K562 (cell line): ENCODE results near the gene HGS. TPM values are rescaled to one million over a fixed set of nuclear protein-coding genes. Genes with fewer than 3 reads are reported as not detected.

ENCODE experiments used
- HLTF ChIP-seq: fragments of 450-650 bp; IDR thresholded peaks from 2 replicates; pipeline ENCODE4 v1.6.1; 2016
- KDM5B ChIP-seq: fragments of 200-600 bp; sonication (generic); IDR thresholded peaks from 2 replicates; pipeline ENCODE4 v1.6.1; 2012; ENCODE audit warnings: low read depth, mild to moderate bottlenecking, moderate library complexity, low read length, control low read depth, inconsistent platforms; ENCODE audit not compliant: insufficient replicate concordance
- MAZ ChIP-seq, 2 experiments: fragments of 450-650 bp in 1 of 2; sonication (generic) in 1 of 2; formaldehyde crosslinking; IDR thresholded peaks in 1 of 2; conservative IDR thresholded peaks in 1 of 2; 2 replicates each; pipeline versions ENCODE4 v1.4.0 to v1.5.0; 2020; ENCODE audit warnings: mild to moderate bottlenecking in 1 of 2, missing genetic modification reagents in 1 of 2
- SIN3B ChIP-seq: fragments of 450-650 bp; IDR thresholded peaks from 2 replicates; pipeline ENCODE4 v1.6.1; 2017; ENCODE audit warnings: low read depth, mild to moderate bottlenecking, moderate library complexity
- TARDBP ChIP-seq: fragments of 450-650 bp; IDR thresholded peaks from 2 replicates; pipeline ENCODE4 v1.6.1; 2016
- TCFL5 ChIP-seq: fragments of 250-450 bp; sonication (Bioruptor Pico); conservative IDR thresholded peaks from 2 replicates; pipeline ENCODE4 v1.6.1; 2021; ENCODE audit warnings: mild to moderate bottlenecking, moderate library complexity, matching md5 sums
- ZBTB7A ChIP-seq: IDR thresholded peaks from 2 replicates; pipeline ENCODE4 v1.6.1; 2011; ENCODE audit warnings: low read depth, mild to moderate bottlenecking, low read length, moderate library complexity, borderline replicate concordance; ENCODE audit not compliant: control insufficient read depth
- polyA plus RNA-seq, 8 experiments: library from polyadenylated mRNA; depleted of rRNA in 4 of 8; stranded (reverse) in 5 of 8; unstranded in 3 of 8; fragments of >200 nt; fragmentation: Nextera tagmentation in 2 of 8; fragmentation: Illumina TruSeq in 1 of 8; extraction: Ambion mirVana in 2 of 8; extraction: Trizol in 1 of 8; gene quantifications; 2 replicates each; pipeline versions ENCODE4 v1.2.1 to v1.2.3, GENCODE V29; 2011 to 2014; ENCODE audit warnings: inconsistent platforms in 1 of 8, missing spikeins in 1 of 8
- total RNA-seq, 7 experiments: library from RNA; depleted of rRNA in 6 of 7; stranded (reverse); fragments of >200 nt in 6 of 7; fragmentation: Illumina TruSeq in 2 of 7; extraction: Trizol in 2 of 7; gene quantifications; 2 replicates each; pipeline versions ENCODE4 v1.2.1 to v1.2.3, GENCODE V29; 2011 to 2021; ENCODE audit warnings: low replicate concordance in 1 of 7
- TF ChIP-seq, protein P1 (sequence below): fragments of 450-650 bp; IDR thresholded peaks from 2 replicates; pipeline ENCODE4 v1.7.1; 2018; ENCODE audit warnings: mild to moderate bottlenecking, low read depth; ENCODE audit not compliant: partially characterized antibody
- TF ChIP-seq, protein P2 (sequence below), 2 experiments: fragments of 200-800 bp in 1 of 2; sonication (Bioruptor generic) in 1 of 2; sonication (generic) in 1 of 2; formaldehyde crosslinking in 1 of 2; IDR thresholded peaks in 1 of 2; conservative IDR thresholded peaks in 1 of 2; 2 replicates each; pipeline versions ENCODE4 v1.5.0 to v1.6.1; 2016 to 2020; ENCODE audit warnings: missing compliant biosample characterization in 1 of 2, missing genetic modification characterization in 1 of 2, missing genetic modification reagents in 1 of 2
- TF ChIP-seq, protein P3 (sequence below), 3 experiments: IDR thresholded peaks in 2 of 3; conservative IDR thresholded peaks in 1 of 3; 2 replicates each; pipeline ENCODE4 v1.5.1; 2011 to 2012; ENCODE audit warnings: low read length in 3 of 3, mild to moderate bottlenecking in 3 of 3, control low read depth in 2 of 3, improper control_type of control experiment in 1 of 3, inconsistent platforms in 1 of 3, low read depth in 1 of 3, mixed read lengths in 1 of 3, moderate library complexity in 1 of 3; ENCODE audit not compliant: insufficient read depth in 2 of 3
- TF ChIP-seq, protein P4 (sequence below): sonication (generic); formaldehyde crosslinking; IDR thresholded peaks from 2 replicates; pipeline ENCODE4 v1.8.0; 2023; ENCODE audit warnings: mild to moderate bottlenecking, missing genetic modification reagents
- TF ChIP-seq, protein P5 (sequence below), 2 experiments: fragments of 450-650 bp; IDR thresholded peaks; 2 replicates each; pipeline ENCODE4 v1.6.1; 2016

The HGS gene
- total and polyA plus RNA-seq, 9 of the 15 experiments (the other 6 are each of a cell fraction or from before 2014, with no cell fraction given): 3.9 to 176 (median 77.1) TPM

DNA sequence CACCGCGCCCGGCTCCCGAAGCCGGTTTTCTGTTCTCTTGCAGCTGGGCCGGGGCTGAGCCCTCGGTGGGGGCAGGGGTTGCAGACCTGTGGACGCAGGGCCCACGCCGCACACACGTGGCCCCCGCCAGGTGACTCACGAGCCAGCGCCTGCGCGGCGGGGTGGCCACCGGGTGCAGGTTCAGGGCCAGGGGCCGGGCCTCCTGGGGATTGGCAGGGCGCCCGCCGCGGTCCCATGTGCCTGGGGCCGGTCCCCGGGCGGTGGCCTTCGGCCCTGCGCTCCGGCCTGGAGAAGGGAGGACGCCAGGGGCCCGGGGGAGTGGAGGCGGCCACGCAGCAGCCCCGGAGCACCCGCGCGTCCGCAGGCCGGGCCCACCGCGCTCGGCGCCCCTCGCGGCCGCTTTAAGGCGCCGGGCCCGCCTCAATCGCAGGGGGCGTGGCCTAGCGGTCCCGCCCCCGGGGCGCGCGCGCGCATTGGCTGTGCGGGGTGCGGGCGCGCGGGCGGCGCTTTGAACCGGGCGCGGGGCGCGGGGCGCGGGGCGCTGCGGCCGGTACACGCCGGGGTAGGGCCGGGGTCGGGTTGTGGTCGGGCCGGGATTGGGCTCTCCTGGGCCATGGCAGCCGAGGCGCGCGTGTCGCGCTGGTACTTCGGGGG, 28.1 kb downstream of the HGS start, which contains the start of gene SLC25A10 (continued):
- TF ChIP-seq KDM5B (peak; percentile 15), TARDBP (0 out of 2 replicates have a peak, but pooled peaks have one; percentile 15), ZBTB7A (peak; percentile 72; the same call in 1 of the 2 replicates), SIN3B (0 out of 2 replicates have a peak, but pooled peaks have one; percentile 13), TCFL5 (no peak), HLTF (no peak), MAZ (CRISPR knock-in tag; conservative IDR thresholded peaks at IDR 0.05 in 1 of 2, IDR thresholded peaks at IDR 0.05 in 1 of 2) (peak; percentile 80 to 82)
- TF ChIP-seq, protein P1, sequence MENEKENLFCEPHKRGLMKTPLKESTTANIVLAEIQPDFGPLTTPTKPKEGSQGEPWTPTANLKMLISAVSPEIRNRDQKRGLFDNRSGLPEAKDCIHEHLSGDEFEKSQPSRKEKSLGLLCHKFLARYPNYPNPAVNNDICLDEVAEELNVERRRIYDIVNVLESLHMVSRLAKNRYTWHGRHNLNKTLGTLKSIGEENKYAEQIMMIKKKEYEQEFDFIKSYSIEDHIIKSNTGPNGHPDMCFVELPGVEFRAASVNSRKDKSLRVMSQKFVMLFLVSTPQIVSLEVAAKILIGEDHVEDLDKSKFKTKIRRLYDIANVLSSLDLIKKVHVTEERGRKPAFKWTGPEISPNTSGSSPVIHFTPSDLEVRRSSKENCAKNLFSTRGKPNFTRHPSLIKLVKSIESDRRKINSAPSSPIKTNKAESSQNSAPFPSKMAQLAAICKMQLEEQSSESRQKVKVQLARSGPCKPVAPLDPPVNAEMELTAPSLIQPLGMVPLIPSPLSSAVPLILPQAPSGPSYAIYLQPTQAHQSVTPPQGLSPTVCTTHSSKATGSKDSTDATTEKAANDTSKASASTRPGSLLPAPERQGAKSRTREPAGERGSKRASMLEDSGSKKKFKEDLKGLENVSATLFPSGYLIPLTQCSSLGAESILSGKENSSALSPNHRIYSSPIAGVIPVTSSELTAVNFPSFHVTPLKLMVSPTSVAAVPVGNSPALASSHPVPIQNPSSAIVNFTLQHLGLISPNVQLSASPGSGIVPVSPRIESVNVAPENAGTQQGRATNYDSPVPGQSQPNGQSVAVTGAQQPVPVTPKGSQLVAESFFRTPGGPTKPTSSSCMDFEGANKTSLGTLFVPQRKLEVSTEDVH: no peak
- TF ChIP-seq, protein P2, sequence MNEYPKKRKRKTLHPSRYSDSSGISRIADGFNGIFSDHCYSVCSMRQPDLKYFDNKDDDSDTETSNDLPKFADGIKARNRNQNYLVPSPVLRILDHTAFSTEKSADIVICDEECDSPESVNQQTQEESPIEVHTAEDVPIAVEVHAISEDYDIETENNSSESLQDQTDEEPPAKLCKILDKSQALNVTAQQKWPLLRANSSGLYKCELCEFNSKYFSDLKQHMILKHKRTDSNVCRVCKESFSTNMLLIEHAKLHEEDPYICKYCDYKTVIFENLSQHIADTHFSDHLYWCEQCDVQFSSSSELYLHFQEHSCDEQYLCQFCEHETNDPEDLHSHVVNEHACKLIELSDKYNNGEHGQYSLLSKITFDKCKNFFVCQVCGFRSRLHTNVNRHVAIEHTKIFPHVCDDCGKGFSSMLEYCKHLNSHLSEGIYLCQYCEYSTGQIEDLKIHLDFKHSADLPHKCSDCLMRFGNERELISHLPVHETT (CRISPR knock-in tag; conservative IDR thresholded peaks at IDR 0.05 in 1 of 2, IDR thresholded peaks at IDR 0.05 in 1 of 2): 0 out of 4 replicates have a peak, but pooled peaks of 1 of the 2 experiments have one; percentile 22
- TF ChIP-seq, protein P3, sequence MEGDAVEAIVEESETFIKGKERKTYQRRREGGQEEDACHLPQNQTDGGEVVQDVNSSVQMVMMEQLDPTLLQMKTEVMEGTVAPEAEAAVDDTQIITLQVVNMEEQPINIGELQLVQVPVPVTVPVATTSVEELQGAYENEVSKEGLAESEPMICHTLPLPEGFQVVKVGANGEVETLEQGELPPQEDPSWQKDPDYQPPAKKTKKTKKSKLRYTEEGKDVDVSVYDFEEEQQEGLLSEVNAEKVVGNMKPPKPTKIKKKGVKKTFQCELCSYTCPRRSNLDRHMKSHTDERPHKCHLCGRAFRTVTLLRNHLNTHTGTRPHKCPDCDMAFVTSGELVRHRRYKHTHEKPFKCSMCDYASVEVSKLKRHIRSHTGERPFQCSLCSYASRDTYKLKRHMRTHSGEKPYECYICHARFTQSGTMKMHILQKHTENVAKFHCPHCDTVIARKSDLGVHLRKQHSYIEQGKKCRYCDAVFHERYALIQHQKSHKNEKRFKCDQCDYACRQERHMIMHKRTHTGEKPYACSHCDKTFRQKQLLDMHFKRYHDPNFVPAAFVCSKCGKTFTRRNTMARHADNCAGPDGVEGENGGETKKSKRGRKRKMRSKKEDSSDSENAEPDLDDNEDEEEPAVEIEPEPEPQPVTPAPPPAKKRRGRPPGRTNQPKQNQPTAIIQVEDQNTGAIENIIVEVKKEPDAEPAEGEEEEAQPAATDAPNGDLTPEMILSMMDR (IDR thresholded peaks at IDR 0.05 in 2 of 3, conservative IDR thresholded peaks at IDR 0.05 in 1 of 3; ENCODE audit: insufficient read depth in 2 of 3, low read depth in 1 of 3, low read length in 3 of 3): no peak
- TF ChIP-seq, protein P4, sequence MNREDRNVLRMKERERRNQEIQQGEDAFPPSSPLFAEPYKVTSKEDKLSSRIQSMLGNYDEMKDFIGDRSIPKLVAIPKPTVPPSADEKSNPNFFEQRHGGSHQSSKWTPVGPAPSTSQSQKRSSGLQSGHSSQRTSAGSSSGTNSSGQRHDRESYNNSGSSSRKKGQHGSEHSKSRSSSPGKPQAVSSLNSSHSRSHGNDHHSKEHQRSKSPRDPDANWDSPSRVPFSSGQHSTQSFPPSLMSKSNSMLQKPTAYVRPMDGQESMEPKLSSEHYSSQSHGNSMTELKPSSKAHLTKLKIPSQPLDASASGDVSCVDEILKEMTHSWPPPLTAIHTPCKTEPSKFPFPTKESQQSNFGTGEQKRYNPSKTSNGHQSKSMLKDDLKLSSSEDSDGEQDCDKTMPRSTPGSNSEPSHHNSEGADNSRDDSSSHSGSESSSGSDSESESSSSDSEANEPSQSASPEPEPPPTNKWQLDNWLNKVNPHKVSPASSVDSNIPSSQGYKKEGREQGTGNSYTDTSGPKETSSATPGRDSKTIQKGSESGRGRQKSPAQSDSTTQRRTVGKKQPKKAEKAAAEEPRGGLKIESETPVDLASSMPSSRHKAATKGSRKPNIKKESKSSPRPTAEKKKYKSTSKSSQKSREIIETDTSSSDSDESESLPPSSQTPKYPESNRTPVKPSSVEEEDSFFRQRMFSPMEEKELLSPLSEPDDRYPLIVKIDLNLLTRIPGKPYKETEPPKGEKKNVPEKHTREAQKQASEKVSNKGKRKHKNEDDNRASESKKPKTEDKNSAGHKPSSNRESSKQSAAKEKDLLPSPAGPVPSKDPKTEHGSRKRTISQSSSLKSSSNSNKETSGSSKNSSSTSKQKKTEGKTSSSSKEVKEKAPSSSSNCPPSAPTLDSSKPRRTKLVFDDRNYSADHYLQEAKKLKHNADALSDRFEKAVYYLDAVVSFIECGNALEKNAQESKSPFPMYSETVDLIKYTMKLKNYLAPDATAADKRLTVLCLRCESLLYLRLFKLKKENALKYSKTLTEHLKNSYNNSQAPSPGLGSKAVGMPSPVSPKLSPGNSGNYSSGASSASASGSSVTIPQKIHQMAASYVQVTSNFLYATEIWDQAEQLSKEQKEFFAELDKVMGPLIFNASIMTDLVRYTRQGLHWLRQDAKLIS: 0 out of 2 replicates have a peak, but pooled peaks have one; percentile 35
- TF ChIP-seq, protein P5, sequence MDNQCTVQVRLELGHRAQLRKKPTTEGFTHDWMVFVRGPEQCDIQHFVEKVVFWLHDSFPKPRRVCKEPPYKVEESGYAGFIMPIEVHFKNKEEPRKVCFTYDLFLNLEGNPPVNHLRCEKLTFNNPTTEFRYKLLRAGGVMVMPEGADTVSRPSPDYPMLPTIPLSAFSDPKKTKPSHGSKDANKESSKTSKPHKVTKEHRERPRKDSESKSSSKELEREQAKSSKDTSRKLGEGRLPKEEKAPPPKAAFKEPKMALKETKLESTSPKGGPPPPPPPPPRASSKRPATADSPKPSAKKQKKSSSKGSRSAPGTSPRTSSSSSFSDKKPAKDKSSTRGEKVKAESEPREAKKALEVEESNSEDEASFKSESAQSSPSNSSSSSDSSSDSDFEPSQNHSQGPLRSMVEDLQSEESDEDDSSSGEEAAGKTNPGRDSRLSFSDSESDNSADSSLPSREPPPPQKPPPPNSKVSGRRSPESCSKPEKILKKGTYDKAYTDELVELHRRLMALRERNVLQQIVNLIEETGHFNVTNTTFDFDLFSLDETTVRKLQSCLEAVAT (IDR thresholded peaks at IDR 0.05): no peak
